HG03095 (cell line): Measurements from ENCODE around the gene NR2F1.

ENCODE experiments used
- ATAC-seq: cut with Tn5 transposase; IDR thresholded peaks from one replicate; pipeline ENCODE4 v1.9.1; 2021; ENCODE audit warnings: moderate library complexity; ENCODE audit not compliant: unreplicated experiment

The NR2F1 gene

GRCh38 chr5:93590493-93590892 lies 7.5 kb downstream of the NR2F1 start:
- ATAC-seq: no peak

GRCh38 chr5:93591323-93591945 lies 8.4 kb downstream of the NR2F1 start:
- no peak for ATAC-seq

- no peak for ATAC-seq
These were observed 9.9 kb downstream of the NR2F1 start for GRCh38 chr5:93592883-93593282.

- ATAC-seq: no peak
These were observed 10.6 kb downstream of the NR2F1 start for GRCh38 chr5:93593476-93594131.

- no peak for ATAC-seq
These were observed 11.8 kb downstream of the NR2F1 start for GRCh38 chr5:93594591-93595419.

GRCh38 chr5:93595420-93596147 lies 12.6 kb downstream of the NR2F1 start:
- no peak for ATAC-seq

- no peak for ATAC-seq
These were observed 13.3 kb downstream of the NR2F1 start for GRCh38 chr5:93596310-93596675.

GRCh38 chr5:93596676-93597490 lies 13.9 kb downstream of the NR2F1 start:
- no peak for ATAC-seq

GRCh38 chr5:93598091-93599000 lies 15.3 kb downstream of the NR2F1 start:
- ATAC-seq: no peak

GRCh38 chr5:93599001-93599379 lies 16.0 kb downstream of the NR2F1 start:
- ATAC-seq: no peak

- ATAC-seq: no peak
These were observed 16.5 kb downstream of the NR2F1 start for GRCh38 chr5:93599399-93600120.

GRCh38 chr5:93600409-93601070 lies 17.5 kb downstream of the NR2F1 start:
- no peak for ATAC-seq

- ATAC-seq: no peak
These were observed 18.2 kb downstream of the NR2F1 start for GRCh38 chr5:93601071-93601801.

- ATAC-seq: no peak
These were observed 18.8 kb downstream of the NR2F1 start for GRCh38 chr5:93601802-93602155.

- no peak for ATAC-seq
These were observed 19.4 kb downstream of the NR2F1 start for GRCh38 chr5:93602241-93603077.

GRCh38 chr5:93603078-93603792 lies 20.2 kb downstream of the NR2F1 start:
- no peak for ATAC-seq
